LNCaP clone FGC (cell line): Measurements from ENCODE around the gene CSTA.

Experiments used
- DNase-seq: peaks from one replicate; pipeline ENCODE4 v3.0.0-alpha.2; 2011; ENCODE audit warnings: low read depth
- H3K4me3 ChIP-seq: 2 replicates; pipeline ENCODE4 v1.5.1; 2011; ENCODE audit warnings: mild to moderate bottlenecking, low read depth, low read length, control low read depth
- CTCF ChIP-seq: IDR thresholded peaks from 2 replicates; pipeline ENCODE4 v1.5.1; 2012; ENCODE audit warnings: mild to moderate bottlenecking; ENCODE audit not compliant: control insufficient read depth, insufficient read depth; ENCODE audit errors: extremely low read depth

The CSTA gene

GRCh38 chr3:122343654-122344053 is 18.6 kb downstream of the CSTA start:
- no peak for TF ChIP-seq CTCF
- no peak for DNase-seq
- no peak overlapping the region for H3K4me3 ChIP-seq

- no peak for DNase-seq
- no peak for TF ChIP-seq CTCF
- no peak overlapping the region for H3K4me3 ChIP-seq
Observed at GRCh38 chr3:122349171-122349570, 24.1 kb downstream of the CSTA start.

GRCh38 chr3:122350814-122351418 is 25.9 kb downstream of the CSTA start:
- TF ChIP-seq CTCF: no peak
- no peak overlapping the region for H3K4me3 ChIP-seq
- DNase-seq: no peak

- no peak overlapping the region for H3K4me3 ChIP-seq
- DNase-seq: no peak
- no peak for TF ChIP-seq CTCF
Observed at GRCh38 chr3:122351612-122352011, 26.6 kb downstream of the CSTA start.

GRCh38 chr3:122353215-122353614 is 28.2 kb downstream of the CSTA start:
- H3K4me3 ChIP-seq: no peak overlapping the region
- no peak for TF ChIP-seq CTCF
- no peak for DNase-seq

GRCh38 chr3:122353893-122354401 is 28.9 kb downstream of the CSTA start:
- no peak overlapping the region for H3K4me3 ChIP-seq
- no peak for TF ChIP-seq CTCF
- no peak for DNase-seq

- TF ChIP-seq CTCF: no peak
- no peak overlapping the region for H3K4me3 ChIP-seq
- no peak for DNase-seq
Observed at GRCh38 chr3:122355612-122356011, 30.6 kb downstream of the CSTA start.
